Natural killer cell treated with Interleukin-12 subunit alpha and Interleukin-12 subunit beta and Interleukin-15 and Interleukin-18, amount 100 ng/mL, for 72 hours (primary cell): Measurements from ENCODE around the gene SYNGR2. TPM values are rescaled to one million over a fixed set of nuclear protein-coding genes. Genes with fewer than 3 reads are reported as not detected.
A peak's percentile ranks its signal among the peaks of the same experiment; 100 is the strongest.

ENCODE experiments used
- ATAC-seq, 2 donors: fragments of 150-1000 bp; cut with Tn5 transposase in 1 of 2; sonication (Bioruptor Pico), chemical (Tn5 transposase) in 1 of 2; 2 replicates each; pipeline ENCODE4 v1.10.0; 2021
- DNase-seq: peaks from one replicate; pipeline ENCODE4 v3.0.0; 2022; ENCODE audit warnings: low spot score
- H3K27ac Mint-ChIP-seq, 2 donors: 1 replicate in 1 of 2; 2 replicates in 1 of 2; pipeline ENCODE4 v1.8.0; 2022; ENCODE audit warnings: mixed read lengths in 2 of 2, mild to moderate bottlenecking in 1 of 2, moderate library complexity in 1 of 2
- H3K27me3 Mint-ChIP-seq, 2 donors: 1 replicate in 1 of 2; 2 replicates in 1 of 2; pipeline ENCODE4 v1.8.0; 2022; ENCODE audit warnings: mixed read lengths in 2 of 2
- H3K36me3 Mint-ChIP-seq: one replicate; pipeline ENCODE4 v1.8.0; 2022; ENCODE audit warnings: mixed read lengths
- H3K4me1 Mint-ChIP-seq, 2 donors: 1 replicate in 1 of 2; 2 replicates in 1 of 2; pipeline ENCODE4 v1.8.0; 2022; ENCODE audit warnings: low read depth in 2 of 2, mixed read lengths in 2 of 2, mild to moderate bottlenecking in 1 of 2
- H3K4me3 Mint-ChIP-seq: one replicate; pipeline ENCODE4 v1.8.0; 2022; ENCODE audit warnings: mixed read lengths
- H3K9me3 Mint-ChIP-seq: 2 replicates; pipeline ENCODE4 v1.8.0; 2022; ENCODE audit warnings: mixed read lengths
- total RNA-seq, 2 donors: library from RNA; stranded (reverse); gene quantifications; one replicate each; pipeline ENCODE4 v1.2.3, GENCODE V29; 2022

Gene SYNGR2
- total RNA-seq, 2 donors from 2014 or later, result 84.9 to 120 TPM

DNA sequence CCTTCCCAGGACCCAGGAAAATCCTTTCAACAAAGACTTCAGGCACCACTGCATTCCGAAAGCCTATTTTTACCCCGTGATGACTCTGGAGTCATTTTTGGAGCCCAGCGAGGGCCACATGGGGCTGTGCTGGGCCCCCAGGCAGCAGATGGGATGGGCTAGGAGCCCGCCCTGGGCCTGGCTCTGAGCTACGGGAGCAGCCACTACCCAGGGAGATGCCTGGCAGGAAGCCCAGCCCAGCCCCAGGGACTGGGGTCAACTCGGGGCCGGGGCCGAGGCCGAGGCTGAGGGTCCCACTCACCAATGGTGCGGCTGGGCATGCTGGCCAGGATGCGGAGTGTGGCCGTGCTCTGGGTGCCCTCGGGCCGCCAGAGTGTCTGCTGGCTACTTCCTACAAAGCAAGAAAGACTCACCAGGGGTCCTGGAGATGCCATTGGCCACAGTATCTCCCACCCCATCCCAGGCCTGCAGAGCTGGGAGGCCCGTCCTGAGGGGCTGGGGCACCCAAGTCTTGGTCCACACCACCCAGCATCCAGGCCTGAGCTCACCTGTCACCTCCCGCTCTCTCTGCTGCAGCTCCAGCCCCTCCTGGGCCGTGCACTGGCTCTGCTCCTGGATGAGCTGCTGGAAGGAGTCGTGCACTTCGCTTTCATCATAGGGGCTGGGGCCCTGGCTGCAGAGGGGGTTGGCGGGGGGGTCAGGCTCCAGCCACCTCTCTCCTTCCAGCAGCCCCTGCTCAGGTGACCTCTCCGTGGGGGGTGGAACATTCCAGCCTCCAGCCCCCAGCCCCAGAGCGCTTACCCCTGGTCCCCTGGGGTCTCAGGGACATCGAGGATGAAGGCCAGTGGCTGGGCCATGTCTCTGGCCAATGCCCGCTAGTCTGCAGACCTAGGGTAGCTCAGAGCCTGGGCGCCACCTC is 42.1 kb upstream of the SYNGR2 start:
- no peaks in the 10 kb centered on the region for H3K27me3 Mint-ChIP-seq
- ATAC-seq (no peak), DNase-seq (no peak)
- H3K36me3 Mint-ChIP-seq, result peaks cover 7% of the 10 kb centered on the region
- H3K4me1 Mint-ChIP-seq, result peaks cover 46 to 54% of the 10 kb centered on the region in 2 donors
- peak overlapping the region; percentile 84 for H3K4me3 Mint-ChIP-seq
- H3K9me3 Mint-ChIP-seq, result no peaks in the 10 kb centered on the region
- H3K27ac Mint-ChIP-seq, result peak overlapping the region; percentile 81 to 90

DNA sequence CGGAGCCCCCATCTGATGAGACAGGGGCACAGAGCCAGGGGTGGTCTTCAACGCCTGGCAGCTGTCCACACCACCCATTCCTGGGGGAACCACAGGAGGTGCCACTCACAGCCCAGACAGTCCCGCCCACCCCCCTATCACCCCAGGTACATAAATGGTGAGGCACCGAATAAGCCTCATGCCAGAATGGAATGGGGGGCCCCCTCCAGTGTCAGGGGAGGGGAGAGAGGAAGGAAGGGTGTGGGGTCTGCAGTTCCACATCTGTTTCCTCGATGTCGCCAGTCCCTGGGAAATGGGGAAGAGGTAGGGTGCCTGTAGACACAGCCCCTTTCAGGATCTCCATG is 41.5 kb upstream of the SYNGR2 start:
- Mint-ChIP-seq H3K9me3 (no peaks in the 10 kb centered on the region), H3K4me1 (peaks cover 42 to 48% of the 10 kb centered on the region in 2 donors), H3K27ac (peak overlapping the region; percentile 81 to 90), H3K27me3 (no peaks in the 10 kb centered on the region), H3K36me3 (peaks cover 7% of the 10 kb centered on the region), H3K4me3 (peak overlapping the region; percentile 84)
- ATAC-seq (no peak), DNase-seq (no peak)

DNA sequence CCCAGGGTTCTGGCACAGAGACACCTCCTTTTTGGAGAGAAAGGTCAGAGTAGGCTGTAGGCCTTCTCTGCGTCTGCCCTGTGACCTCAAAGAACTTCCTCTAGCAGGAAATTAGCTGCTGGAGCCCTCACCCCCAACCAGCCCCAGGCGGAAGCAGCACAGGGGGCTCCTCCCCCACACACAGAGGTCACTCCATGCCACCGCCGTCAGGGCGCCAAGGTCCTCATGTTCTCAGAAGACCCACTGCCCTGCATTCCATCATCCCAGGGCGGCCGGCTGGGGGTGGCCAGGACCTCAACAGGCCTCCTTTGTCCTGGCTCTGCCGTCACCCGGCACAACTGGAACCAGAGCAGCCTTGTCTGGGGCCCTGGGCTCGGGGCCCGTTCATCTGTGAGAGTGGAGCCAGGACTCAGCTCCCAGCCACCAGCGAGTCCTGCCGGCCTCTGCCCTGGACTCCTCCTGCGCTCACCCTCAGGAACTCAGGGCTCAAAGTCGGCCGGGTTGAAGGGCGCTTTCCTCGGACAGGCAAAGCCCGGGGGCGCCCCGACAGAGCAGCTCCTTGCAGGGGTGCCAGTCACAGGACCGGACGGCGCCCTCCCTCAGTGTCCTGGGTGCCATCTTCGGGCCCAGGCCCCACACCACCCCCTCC is 41.0 kb upstream of the SYNGR2 start:
- H3K27ac Mint-ChIP-seq, result peak overlapping the region; percentile 81 to 90
- no peaks in the 10 kb centered on the region for H3K27me3 Mint-ChIP-seq
- H3K9me3 Mint-ChIP-seq, result no peaks in the 10 kb centered on the region
- H3K36me3 Mint-ChIP-seq, result peaks cover 7% of the 10 kb centered on the region
- peaks cover 39 to 46% of the 10 kb centered on the region in 2 donors for H3K4me1 Mint-ChIP-seq
- H3K4me3 Mint-ChIP-seq, result peak overlapping the region; percentile 84
- ATAC-seq (peak; percentile 64 to 70), DNase-seq (peak; percentile 86)

DNA sequence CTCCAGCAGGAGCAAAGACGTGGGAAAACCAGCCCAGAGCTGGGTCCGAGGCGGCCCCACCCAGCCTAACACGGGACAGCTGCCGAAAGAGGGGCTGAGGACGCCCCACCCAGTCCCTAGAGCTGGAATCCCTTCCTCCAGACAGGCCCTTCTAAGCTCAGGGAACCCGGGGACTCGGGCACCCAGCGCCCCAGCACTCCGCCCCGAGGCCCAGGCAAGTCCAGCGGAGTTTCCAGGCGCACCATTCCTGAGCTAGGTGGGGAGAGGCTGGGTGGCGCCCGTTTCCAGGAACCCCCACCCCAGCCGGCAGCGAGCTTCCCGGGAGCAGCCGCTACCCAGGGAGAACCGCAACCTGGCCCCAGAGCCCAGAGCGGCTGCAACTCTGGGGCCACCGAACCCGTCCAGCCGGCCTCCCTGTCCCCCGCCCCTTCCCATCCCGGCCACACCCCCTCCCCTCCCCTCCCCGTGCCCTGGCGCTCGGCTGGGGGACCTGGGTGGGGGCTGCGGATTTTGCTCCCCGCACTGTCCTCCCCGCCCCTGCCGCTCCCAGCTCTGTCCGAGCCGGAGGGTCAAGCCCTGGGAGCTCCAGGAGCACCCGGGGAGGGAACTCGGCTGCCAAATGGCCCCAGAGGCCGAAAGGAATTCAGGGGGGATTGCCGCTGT is 40.4 kb upstream of the SYNGR2 start:
- DNase-seq, result peak; percentile 61
- ATAC-seq, result no peak
- H3K27ac Mint-ChIP-seq, result peak overlapping the region; percentile 81 to 90
- H3K27me3 Mint-ChIP-seq, result no peaks in the 10 kb centered on the region
- no peaks in the 10 kb centered on the region for H3K9me3 Mint-ChIP-seq
- peaks cover 7% of the 10 kb centered on the region for H3K36me3 Mint-ChIP-seq
- peaks cover 32 to 43% of the 10 kb centered on the region in 2 donors for H3K4me1 Mint-ChIP-seq
- H3K4me3 Mint-ChIP-seq, result peak overlapping the region; percentile 84

DNA sequence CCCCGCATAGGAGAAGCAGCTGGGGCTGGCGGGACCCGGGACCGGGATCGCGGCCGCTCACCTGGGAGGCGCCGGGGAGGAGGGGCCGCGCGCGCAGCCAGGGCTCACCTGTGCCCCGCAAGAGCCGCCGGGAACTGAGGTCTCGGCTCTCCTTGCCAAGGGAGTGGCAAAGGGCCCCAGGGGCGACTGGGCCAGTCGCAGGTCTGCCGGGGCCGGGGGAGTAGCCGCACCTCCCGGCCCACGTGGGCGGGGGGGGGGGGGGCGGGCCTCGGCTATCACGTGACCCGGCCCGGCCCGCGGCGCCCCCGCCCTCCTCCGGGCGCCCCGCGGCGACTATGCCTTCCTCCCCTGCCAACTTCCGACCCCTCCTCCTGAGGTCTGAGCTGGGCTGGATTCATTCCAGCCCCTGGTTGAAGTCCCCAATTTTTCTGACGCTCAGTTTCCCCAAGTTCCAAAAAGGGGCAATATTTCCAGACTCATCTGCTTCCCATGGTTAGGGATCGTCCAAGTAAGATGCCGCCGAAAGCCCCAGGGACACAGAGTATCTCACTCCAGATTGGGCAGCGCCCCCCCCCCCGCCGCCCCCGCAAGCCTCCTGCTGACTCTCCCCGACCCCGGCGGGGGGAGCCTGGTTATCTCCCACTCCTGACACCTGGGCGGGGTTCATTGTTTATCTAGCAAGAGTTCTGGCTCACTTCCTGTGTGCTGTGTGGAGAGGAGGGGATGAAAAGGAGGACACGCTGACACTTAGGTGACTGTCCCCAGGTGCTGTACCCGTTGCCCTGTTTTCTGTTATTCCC is 39.6 kb upstream of the SYNGR2 start, which contains the start of gene TMC6:
TSS of gene TMC6 (minus strand) at position 205 of the 800 bp plus-strand sequence. CDS start 1,923 bp downstream, outside the sequence.
- Mint-ChIP-seq H3K36me3 (peaks cover 4% of the 10 kb centered on the region), H3K4me1 (peaks cover 31 to 40% of the 10 kb centered on the region in 2 donors), H3K9me3 (no peaks in the 10 kb centered on the region), H3K27ac (peak within 1 kb of the TSS; percentile 82 to 94), H3K27me3 (no peaks in the 10 kb centered on the region), H3K4me3 (peak within 1 kb of the TSS; percentile 93)
- ATAC-seq, result peak; percentile 44 to 64
- peak; percentile 81 for DNase-seq

DNA sequence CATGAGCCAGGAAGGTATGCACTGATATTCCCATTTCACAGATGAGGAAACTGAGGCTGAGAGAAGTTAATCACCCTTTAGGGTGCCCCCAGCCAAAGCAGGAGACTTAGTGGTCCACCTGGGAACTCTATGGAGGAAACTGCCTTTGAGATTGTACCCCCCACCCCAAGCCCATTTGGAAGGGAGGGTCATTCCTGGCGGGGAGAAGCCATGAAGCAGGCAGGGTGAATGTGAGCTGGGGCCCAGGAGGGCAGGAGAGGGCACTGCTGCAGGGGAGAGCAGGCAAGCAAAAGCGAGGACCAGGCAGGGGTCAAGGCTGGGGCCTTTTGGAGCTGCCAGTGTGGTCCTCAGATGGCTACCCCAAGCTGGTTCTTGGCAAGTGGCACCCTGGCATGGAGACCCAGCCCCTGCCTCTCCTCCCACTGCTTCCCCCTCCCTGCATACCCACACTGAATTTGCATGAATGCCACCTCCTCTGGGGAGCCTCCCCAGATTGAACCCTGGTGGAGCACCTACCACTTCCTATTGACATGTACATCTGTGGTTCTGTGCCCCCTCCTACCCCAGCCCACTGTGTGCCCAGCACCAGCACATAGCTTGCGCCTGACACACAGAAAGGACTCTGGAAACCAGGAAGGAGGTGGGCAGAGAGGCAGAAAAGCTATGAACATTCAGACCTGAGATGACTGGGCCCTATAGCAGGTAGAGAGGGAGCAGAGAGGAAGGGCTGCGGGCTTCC is 38.9 kb upstream of the SYNGR2 start:
- peaks cover 34 to 40% of the 10 kb centered on the region in 2 donors for H3K4me1 Mint-ChIP-seq
- DNase-seq (peak; percentile 61), ATAC-seq (no peak)
- no peaks in the 10 kb centered on the region for H3K27me3 Mint-ChIP-seq
- H3K9me3 Mint-ChIP-seq, result no peaks in the 10 kb centered on the region
- H3K36me3 Mint-ChIP-seq, result peaks cover 8% of the 10 kb centered on the region
- H3K27ac Mint-ChIP-seq, result peak overlapping the region; percentile 82 to 94
- H3K4me3 Mint-ChIP-seq, result peak overlapping the region; percentile 93

DNA sequence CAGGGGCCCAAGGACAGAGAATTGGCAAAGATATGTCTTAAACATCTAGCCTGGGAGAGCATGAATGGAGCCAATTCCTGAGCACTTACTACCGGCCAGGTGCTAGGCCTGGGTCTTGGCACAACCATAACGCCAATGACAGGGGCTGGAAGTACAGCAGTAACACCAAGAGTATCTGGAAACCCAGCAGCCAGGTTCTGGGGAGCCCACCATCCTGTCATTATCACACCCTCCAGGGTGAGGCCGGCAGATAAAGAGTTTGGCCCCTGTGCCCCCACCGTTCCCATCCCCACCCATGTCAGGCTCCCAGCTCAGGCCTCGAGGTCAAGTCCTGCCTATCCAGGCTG is 38.3 kb upstream of the SYNGR2 start:
- no peak for DNase-seq
- ATAC-seq, result no peak
- H3K4me3 Mint-ChIP-seq, result peak overlapping the region; percentile 93
- H3K9me3 Mint-ChIP-seq, result no peaks in the 10 kb centered on the region
- peaks cover 8% of the 10 kb centered on the region for H3K36me3 Mint-ChIP-seq
- no peaks in the 10 kb centered on the region for H3K27me3 Mint-ChIP-seq
- H3K4me1 Mint-ChIP-seq, result peaks cover 36 to 40% of the 10 kb centered on the region in 2 donors
- H3K27ac Mint-ChIP-seq, result peak overlapping the region; percentile 82 to 94

DNA sequence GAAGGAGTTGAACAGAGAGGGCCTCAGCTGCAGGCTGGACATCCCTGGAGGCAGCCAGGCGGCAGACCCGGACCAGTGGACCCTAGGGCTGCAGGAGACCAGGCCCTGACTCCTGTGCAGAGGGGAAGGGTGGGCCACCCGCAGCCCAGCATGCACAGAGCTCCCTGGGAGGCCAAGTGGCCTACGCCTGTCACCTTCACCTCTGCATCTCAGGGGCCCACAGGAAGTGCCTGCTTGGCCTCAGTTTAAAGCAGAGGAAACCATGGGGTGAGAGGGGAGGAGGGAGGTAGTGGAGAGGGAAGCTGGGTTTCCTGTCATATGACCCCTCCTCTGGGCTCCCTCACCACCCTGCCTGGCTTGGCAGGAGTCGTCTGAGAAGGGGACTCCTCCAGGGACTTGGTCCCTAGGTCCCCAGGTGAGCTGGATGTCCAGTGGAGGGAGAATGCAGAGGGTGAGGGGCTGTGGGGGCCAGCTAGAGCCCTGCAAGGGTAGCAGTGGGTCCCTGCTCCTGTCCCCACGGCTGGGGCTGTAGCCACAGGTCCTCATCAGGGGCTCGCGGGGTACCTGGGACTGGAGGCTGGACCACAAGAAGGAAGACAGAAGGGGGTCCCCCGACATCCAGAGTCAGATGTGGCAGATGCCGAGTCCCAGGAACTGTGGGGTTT is 37.8 kb upstream of the SYNGR2 start, which contains the start of gene TMC8:
TSS of gene TMC8 (plus strand) at position 335 of the 665 bp plus-strand sequence. CDS start 818 bp downstream, outside the sequence.
- ATAC-seq (peak; percentile 70 to 71), DNase-seq (peak; percentile 85)
- Mint-ChIP-seq H3K27me3 (no peaks in the 10 kb centered on the region), H3K4me1 (peaks cover 38 to 42% of the 10 kb centered on the region in 2 donors), H3K9me3 (no peaks in the 10 kb centered on the region), H3K27ac (peak within 1 kb of the TSS; percentile 82 to 94), H3K36me3 (peaks cover 10% of the 10 kb centered on the region), H3K4me3 (peak within 1 kb of the TSS; percentile 93)

DNA sequence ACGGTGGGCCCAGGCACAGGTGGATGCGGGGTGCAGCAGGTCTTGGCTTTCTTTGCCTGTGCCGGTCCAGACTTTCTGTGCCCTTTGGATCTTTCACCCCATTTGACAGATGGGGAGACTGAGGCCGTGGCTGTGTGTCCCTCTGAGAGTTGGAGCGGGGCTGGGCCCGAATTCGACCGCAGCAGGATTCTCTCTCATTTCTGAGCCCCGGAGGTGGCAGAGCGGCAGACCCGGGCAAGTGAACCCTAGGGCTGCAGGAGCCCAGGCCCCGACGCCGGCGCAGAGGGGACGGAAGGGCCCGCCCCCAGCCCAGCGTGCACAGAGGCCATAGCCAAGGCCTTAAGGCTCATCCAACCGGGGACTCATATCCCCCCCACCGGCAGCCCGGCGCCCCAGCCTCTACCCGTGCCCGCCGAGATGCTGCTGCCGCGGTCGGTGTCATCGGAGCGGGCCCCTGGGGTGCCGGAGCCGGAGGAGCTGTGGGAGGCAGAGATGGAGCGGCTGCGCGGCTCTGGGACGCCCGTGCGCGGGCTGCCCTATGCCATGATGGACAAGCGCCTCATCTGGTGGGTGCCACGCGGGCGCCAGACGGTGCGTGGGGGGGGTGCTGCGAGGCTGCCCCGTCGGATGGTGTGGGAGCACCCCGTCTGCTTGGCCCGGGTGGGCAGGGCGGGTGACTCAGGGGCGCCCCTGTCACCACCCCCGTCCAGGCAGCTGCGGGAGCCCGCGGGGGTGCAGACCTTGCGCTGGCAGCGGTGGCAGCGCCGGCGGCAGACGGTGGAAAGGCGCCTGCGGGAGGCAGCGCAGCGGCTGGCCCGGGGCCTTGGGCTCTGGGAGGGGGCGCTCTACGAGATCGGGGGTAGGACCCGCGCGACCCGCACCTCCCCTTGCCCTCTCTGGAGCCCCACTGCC is 37.0 kb upstream of the SYNGR2 start:
- peaks cover 45 to 49% of the 10 kb centered on the region in 2 donors for H3K4me1 Mint-ChIP-seq
- no peaks in the 10 kb centered on the region for H3K27me3 Mint-ChIP-seq
- ATAC-seq (peak; percentile 26 to 36), DNase-seq (peak; percentile 66)
- peak overlapping the region; percentile 82 to 94 for H3K27ac Mint-ChIP-seq
- no peaks in the 10 kb centered on the region for H3K9me3 Mint-ChIP-seq
- H3K36me3 Mint-ChIP-seq, result peaks cover 18% of the 10 kb centered on the region
- peak overlapping the region; percentile 93 for H3K4me3 Mint-ChIP-seq

DNA sequence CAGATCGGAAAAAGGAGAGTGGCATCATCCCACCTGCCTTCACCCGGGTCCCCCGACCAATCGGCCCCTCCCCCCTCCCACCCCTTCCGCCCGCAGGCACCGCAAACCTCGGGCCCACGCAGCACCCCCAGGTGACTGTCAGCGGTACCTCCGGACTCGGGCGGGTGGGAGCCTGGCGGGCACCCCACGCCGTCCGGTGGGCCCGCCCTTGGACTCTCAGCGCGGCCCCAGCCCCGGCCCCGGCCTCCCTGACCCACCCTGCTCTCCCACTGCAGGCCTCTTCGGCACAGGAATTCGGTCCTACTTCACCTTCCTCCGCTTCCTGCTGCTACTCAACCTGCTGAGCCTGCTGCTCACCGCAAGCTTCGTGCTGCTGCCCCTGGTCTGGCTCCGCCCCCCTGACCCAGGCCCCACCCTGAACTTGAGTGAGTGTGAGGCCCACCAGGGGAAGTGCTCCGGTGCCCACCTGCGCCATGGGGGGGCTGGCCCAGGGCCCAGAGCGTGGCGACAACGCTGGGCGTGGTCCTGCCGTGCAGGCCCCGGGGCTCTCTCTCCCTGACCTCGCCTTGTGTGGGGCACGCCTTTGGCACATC is 36.2 kb upstream of the SYNGR2 start:
- H3K4me3 Mint-ChIP-seq, result peak overlapping the region; percentile 86
- DNase-seq, result peak; percentile 68
- no peaks in the 10 kb centered on the region for H3K9me3 Mint-ChIP-seq
- no peaks in the 10 kb centered on the region for H3K27me3 Mint-ChIP-seq
- peaks cover 18% of the 10 kb centered on the region for H3K36me3 Mint-ChIP-seq
- peaks cover 43 to 53% of the 10 kb centered on the region in 2 donors for H3K4me1 Mint-ChIP-seq
- peak overlapping the region; percentile 54 to 72 for H3K27ac Mint-ChIP-seq
- peak; percentile 1 to 2 for ATAC-seq

DNA sequence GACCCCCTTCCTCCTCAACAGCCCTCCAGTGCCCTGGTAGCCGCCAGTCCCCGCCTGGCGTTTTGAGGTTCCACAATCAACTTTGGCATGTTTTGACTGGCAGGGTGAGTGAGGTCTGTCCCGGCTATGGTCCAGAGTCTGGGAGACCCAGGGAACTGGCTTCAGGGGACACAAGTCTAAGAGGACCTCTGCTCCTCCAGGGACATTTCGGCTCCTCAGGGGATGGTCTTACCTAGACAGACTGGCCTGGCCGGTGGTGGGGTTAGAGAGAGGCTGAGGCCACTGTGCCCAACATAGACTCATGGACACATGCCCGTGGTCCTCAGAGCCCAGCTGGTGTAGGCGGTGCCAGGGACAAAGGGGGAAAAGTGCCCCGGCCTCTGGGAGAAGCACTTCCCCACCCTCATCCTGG is 35.6 kb upstream of the SYNGR2 start:
- H3K4me3 Mint-ChIP-seq, result peak overlapping the region; percentile 86
- DNase-seq, result no peak
- H3K4me1 Mint-ChIP-seq, result peaks cover 47 to 56% of the 10 kb centered on the region in 2 donors
- no peak for ATAC-seq
- no peaks in the 10 kb centered on the region for H3K27me3 Mint-ChIP-seq
- H3K27ac Mint-ChIP-seq, result peak overlapping the region; percentile 54 to 72
- peaks cover 18% of the 10 kb centered on the region for H3K36me3 Mint-ChIP-seq
- H3K9me3 Mint-ChIP-seq, result no peaks in the 10 kb centered on the region
